GM23338 (cell line): ENCODE measurements around the gene AP2B1.

Experiments used
- CTCF ChIP-seq, 2 experiments: fragments of 200-600 bp in 1 of 2; sonication (generic) in 1 of 2; conservative IDR thresholded peaks; 2 replicates each; pipeline versions ENCODE4 v1.5.1 to v1.6.1; 2016 to 2017; ENCODE audit warnings: antibody characterized with exemption in 2 of 2, low read depth in 2 of 2, mild to moderate bottlenecking in 2 of 2, moderate library complexity in 1 of 2
- EZH2 ChIP-seq: fragments of 200-600 bp; sonication (generic); IDR thresholded peaks from one replicate; pipeline ENCODE4 v1.8.0; 2017; ENCODE audit warnings: antibody characterized with exemption, mild to moderate bottlenecking, low read depth; ENCODE audit not compliant: unreplicated experiment
- EZH2phosphoT487 ChIP-seq: fragments of 200-600 bp; sonication (generic); IDR thresholded peaks from one replicate; pipeline ENCODE4 v1.8.1; 2018; ENCODE audit warnings: antibody characterized with exemption; ENCODE audit not compliant: unreplicated experiment
- JUNB ChIP-seq: IDR thresholded peaks from one replicate; pipeline ENCODE4 v1.6.1; 2016; ENCODE audit warnings: antibody characterized with exemption; ENCODE audit not compliant: unreplicated experiment
- POLR2AphosphoS5 ChIP-seq: IDR thresholded peaks from 2 replicates; pipeline ENCODE4 v1.6.1; 2016; ENCODE audit warnings: antibody characterized with exemption, low read depth
- REST ChIP-seq: IDR thresholded peaks from one replicate; pipeline ENCODE4 v1.6.1; 2018; ENCODE audit warnings: antibody characterized with exemption; ENCODE audit not compliant: unreplicated experiment
- ZNF114 ChIP-seq: fragments of 250-450 bp; sonication (Bioruptor Pico); IDR thresholded peaks from 2 replicates; pipeline ENCODE4 v1.5.0; 2020; ENCODE audit warnings: mild to moderate bottlenecking, moderate library complexity

GRCh38 chr17:35705705-35706104, 118.6 kb downstream of the AP2B1 start:
- TF ChIP-seq POLR2AphosphoS5 (no peak), JUNB (no peak), CTCF (conservative IDR thresholded peaks at IDR 0.05; ENCODE audit: low read depth in 2 of 2) (no peak), EZH2 (no peak), REST (no peak), EZH2phosphoT487 (no peak), ZNF114 (CRISPR knock-in tag) (no peak)
